A549 (cell line): ENCODE data around the gene SLC25A26. TPM values are rescaled to one million over a fixed set of nuclear protein-coding genes. Genes with fewer than 3 reads are reported as not detected.

ENCODE experiments used
- ATAC-seq, 2 experiments: fragments of 200-7000 bp in 1 of 2; fragments of >200 bp in 1 of 2; cut with Nextera tagmentation in 1 of 2; cut with Tn5 transposase in 1 of 2; 3 replicates each; pipeline versions ENCODE4 v1.8.0 to v1.9.1; 2018 to 2020; ENCODE audit warnings: mild to moderate bottlenecking in 1 of 2, moderate library complexity in 1 of 2
- CTCF ChIA-PET: fragments of 300-600 bp; sonication (Branson Sonifier 250); formaldehyde crosslinking; extraction: SDS; loops from one replicate; lab custom pipeline; 2021; ENCODE audit warnings: antibody characterized with exemption, inconsistent platforms; lab: Yijun Ruan, JAX
- POLR2A ChIA-PET: fragments of 350-600 bp; formaldehyde crosslinking; extraction: SDS; loops from one replicate; lab custom pipeline; 2021; ENCODE audit warnings: antibody characterized with exemption, inconsistent platforms; lab: Yijun Ruan, JAX
- DNase-seq, 2 experiments: peaks; one replicate each; pipeline versions ENCODE4 v3.0.0 to v3.0.0-alpha.2; 2011 to 2016; ENCODE audit warnings: low read depth in 1 of 2, low spot score in 1 of 2
- FAIRE-seq: peaks from 2 replicates; lab custom pipeline; 2011; peaks lifted over from hg19 to GRCh38; lab: Jason Lieb, UNC
- H3K27ac ChIP-seq, 2 experiments: fragments of >200 bp; sonication (Bioruptor Twin); formaldehyde crosslinking; 3 replicates each; pipeline ENCODE4 v1.5.1; 2016 to 2017
- H3K4me1 ChIP-seq: fragments of >200 bp; sonication (Bioruptor Twin); formaldehyde crosslinking; 3 replicates; pipeline ENCODE4 v1.6.1; 2016
- H3K4me2 ChIP-seq: fragments of >200 bp; sonication (Bioruptor Twin); formaldehyde crosslinking; 3 replicates; pipeline ENCODE4 v1.6.1; 2016
- H3K4me3 ChIP-seq: fragments of >200 bp; sonication (Bioruptor Twin); formaldehyde crosslinking; 3 replicates; pipeline ENCODE4 v1.5.1; 2016
- H3K9me3 ChIP-seq: fragments of >200 bp; sonication (Bioruptor Twin); formaldehyde crosslinking; 3 replicates; pipeline ENCODE4 v1.6.1; 2016
- CBX2 ChIP-seq: fragments of 200-600 bp; sonication (generic); IDR thresholded peaks from 2 replicates; pipeline ENCODE4 v1.6.1; 2016; ENCODE audit warnings: low read depth, mild to moderate bottlenecking, borderline replicate concordance
- CBX8 ChIP-seq: fragments of 200-600 bp; sonication (generic); IDR thresholded peaks from 2 replicates; pipeline ENCODE4 v1.6.1; 2016
- CEBPB ChIP-seq, 2 experiments: fragments of >200 bp in 1 of 2; sonication (Bioruptor Twin) in 1 of 2; formaldehyde crosslinking in 1 of 2; IDR thresholded peaks; 2 replicates each; pipeline ENCODE4 v1.6.1; 2012 to 2016
- CHD2 ChIP-seq: fragments of 150-350 bp; IDR thresholded peaks from 2 replicates; pipeline ENCODE4 v1.6.1; 2014; ENCODE audit warnings: low read length; ENCODE audit not compliant: partially characterized antibody
- CHD4 ChIP-seq: fragments of 200-600 bp; sonication (generic); IDR thresholded peaks from 2 replicates; pipeline ENCODE4 v1.6.1; 2016; ENCODE audit warnings: antibody characterized with exemption, mild to moderate bottlenecking, borderline replicate concordance
- EHF ChIP-seq: fragments of 250-450 bp; sonication (Bioruptor Pico); IDR thresholded peaks from 2 replicates; pipeline ENCODE4 v1.5.0; 2020; ENCODE audit warnings: mild to moderate bottlenecking
- ELK1 ChIP-seq: fragments of 150-350 bp; IDR thresholded peaks from 2 replicates; pipeline ENCODE4 v1.6.1; 2014; ENCODE audit warnings: low read depth, mild to moderate bottlenecking, low read length
- EP300 ChIP-seq, 2 experiments: fragments of >200 bp; sonication (Bioruptor Twin); formaldehyde crosslinking; IDR thresholded peaks; 2 replicates in 1 of 2; 3 replicates in 1 of 2; pipeline ENCODE4 v1.6.1; 2016 to 2017
- FOSB ChIP-seq: fragments of 250-450 bp; sonication (Bioruptor Pico); IDR thresholded peaks from 2 replicates; pipeline ENCODE4 v1.5.0; 2020; ENCODE audit warnings: mild to moderate bottlenecking, moderate library complexity
- GATA3 ChIP-seq: IDR thresholded peaks from 2 replicates; pipeline ENCODE4 v1.6.1; 2012; ENCODE audit warnings: borderline replicate concordance
- HDAC2 ChIP-seq: fragments of 200-600 bp; sonication (generic); IDR thresholded peaks from 2 replicates; pipeline ENCODE4 v1.6.1; 2016
- HOXA7 ChIP-seq: fragments of 250-450 bp; sonication (Bioruptor Pico); IDR thresholded peaks from 2 replicates; pipeline ENCODE4 v1.5.0; 2020; ENCODE audit warnings: mild to moderate bottlenecking, moderate library complexity
- HOXB5 ChIP-seq: fragments of 250-450 bp; sonication (Bioruptor Pico); IDR thresholded peaks from 2 replicates; pipeline ENCODE4 v1.5.0; 2020; ENCODE audit warnings: mild to moderate bottlenecking, moderate library complexity
- KDM1A ChIP-seq: fragments of 200-600 bp; sonication (generic); IDR thresholded peaks from 2 replicates; pipeline ENCODE4 v1.6.1; 2016; ENCODE audit warnings: low read depth, mild to moderate bottlenecking
- KDM5A ChIP-seq: fragments of 200-600 bp; sonication (generic); IDR thresholded peaks from 2 replicates; pipeline ENCODE4 v1.6.1; 2016; ENCODE audit warnings: antibody characterized with exemption, mild to moderate bottlenecking
- NFE2L2 ChIP-seq: fragments of 150-350 bp; conservative IDR thresholded peaks from 2 replicates; pipeline ENCODE4 v1.6.1; 2014; ENCODE audit warnings: low read length
- NPAS2 ChIP-seq: fragments of 250-450 bp; sonication (Bioruptor Pico); IDR thresholded peaks from 2 replicates; pipeline ENCODE4 v1.8.0; 2022; ENCODE audit warnings: mild to moderate bottlenecking, moderate library complexity, borderline replicate concordance
- RAD21 ChIP-seq, 2 experiments: fragments of >200 bp in 1 of 2; sonication (Bioruptor Twin) in 1 of 2; formaldehyde crosslinking in 1 of 2; IDR thresholded peaks in 1 of 2; conservative IDR thresholded peaks in 1 of 2; 2 replicates in 1 of 2; 3 replicates in 1 of 2; pipeline ENCODE4 v1.6.1; 2012 to 2018; ENCODE audit warnings: inconsistent platforms in 1 of 2
- USF2 ChIP-seq: fragments of 450-650 bp; IDR thresholded peaks from 2 replicates; pipeline ENCODE4 v1.6.1; 2014; ENCODE audit warnings: antibody characterized with exemption
- whole genome bisulfite sequencing: methylation state at CpG from one replicate; pipeline ENCODE4 v1.1.6; 2017; ENCODE audit errors: missing lambda C conversion rate; 5-methylcytosine and 5-hydroxymethylcytosine counted together
- polyA plus RNA-seq, 4 experiments: library from polyadenylated mRNA; depleted of rRNA in 3 of 4; stranded (reverse); fragments of >200 nt; fragmentation: RNase III in 1 of 4; extraction: RNeasy Plus Mini Kit Qiagen cat#74134 plus additional on column Dnase treatment in 1 of 4; gene quantifications; 2 replicates in 3 of 4; 3 replicates in 1 of 4; pipeline ENCODE4 v1.2.3, GENCODE V29; 2011 to 2017
- TF ChIP-seq, protein P1 (sequence below): fragments of 250-450 bp; sonication (Bioruptor Pico); IDR thresholded peaks from 2 replicates; pipeline ENCODE4 v1.5.0; 2020; ENCODE audit warnings: low read depth, mild to moderate bottlenecking, moderate library complexity
- TF ChIP-seq, protein P2 (sequence below): fragments of >200 bp; sonication (Bioruptor Twin); formaldehyde crosslinking; IDR thresholded peaks from 3 replicates; pipeline ENCODE4 v1.5.1; 2016

Gene SLC25A26
- polyA plus RNA-seq, 2 of the 4 experiments (the other 2 are of a cell fraction) = 13.0 to 30.5 TPM

DNA sequence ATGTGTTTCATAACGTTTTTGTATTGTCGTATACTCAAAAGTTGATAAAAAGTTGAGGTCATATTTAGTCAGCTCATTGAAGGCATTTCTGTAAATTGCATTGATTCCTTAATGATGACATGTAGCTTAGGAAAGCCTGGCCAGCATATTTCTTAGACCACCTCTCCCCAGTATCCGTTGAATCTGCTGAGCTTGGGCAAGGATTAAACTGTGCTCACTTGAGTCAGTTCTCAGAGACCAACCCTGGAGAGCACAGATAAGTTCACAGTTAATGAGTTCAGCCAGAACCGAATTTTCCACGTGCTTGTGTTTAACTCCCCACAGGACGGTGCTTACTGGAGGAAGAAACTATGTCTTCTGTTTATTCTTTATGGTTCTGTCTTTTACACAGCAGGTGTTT is 132.7 kb downstream of the SLC25A26 start:
- FAIRE-seq = no peak
- no peak for DNase-seq
- TF ChIP-seq NPAS2 (CRISPR knock-in tag) = no peak
- TF ChIP-seq ELK1 = no peak
- TF ChIP-seq, protein P1, sequence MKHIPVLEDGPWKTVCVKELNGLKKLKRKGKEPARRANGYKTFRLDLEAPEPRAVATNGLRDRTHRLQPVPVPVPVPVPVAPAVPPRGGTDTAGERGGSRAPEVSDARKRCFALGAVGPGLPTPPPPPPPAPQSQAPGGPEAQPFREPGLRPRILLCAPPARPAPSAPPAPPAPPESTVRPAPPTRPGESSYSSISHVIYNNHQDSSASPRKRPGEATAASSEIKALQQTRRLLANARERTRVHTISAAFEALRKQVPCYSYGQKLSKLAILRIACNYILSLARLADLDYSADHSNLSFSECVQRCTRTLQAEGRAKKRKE (CRISPR knock-in tag) = no peak
- TF ChIP-seq HOXB5 (CRISPR knock-in tag) = no peak
- TF ChIP-seq GATA3 = no peak
- no peak for TF ChIP-seq CHD2
- TF ChIP-seq CEBPB (IDR thresholded peaks at IDR 0.05) = no peak
- no peak for TF ChIP-seq KDM1A
- TF ChIP-seq CBX8 = no peak
- no peak for TF ChIP-seq USF2
- ChIA-PET CTCF (interaction anchor here (0.5 to 1.1 kb wide), 3 partner anchors 107 to 922 kb away, joined by 3 read pairs; no protein-coding TSS in a partner anchor), POLR2A (no interaction called here)
- H3K9me3 ChIP-seq = no peaks in the 10 kb centered on the region
- H3K4me1 ChIP-seq = no peaks in the 10 kb centered on the region
- no peak for ATAC-seq
- H3K4me2 ChIP-seq = no peak overlapping the region
- WGBS = 74% methylated on average over 6 of the region's 6 CpGs
- no peak overlapping the region for H3K27ac ChIP-seq
- no peak overlapping the region for H3K4me3 ChIP-seq

DNA sequence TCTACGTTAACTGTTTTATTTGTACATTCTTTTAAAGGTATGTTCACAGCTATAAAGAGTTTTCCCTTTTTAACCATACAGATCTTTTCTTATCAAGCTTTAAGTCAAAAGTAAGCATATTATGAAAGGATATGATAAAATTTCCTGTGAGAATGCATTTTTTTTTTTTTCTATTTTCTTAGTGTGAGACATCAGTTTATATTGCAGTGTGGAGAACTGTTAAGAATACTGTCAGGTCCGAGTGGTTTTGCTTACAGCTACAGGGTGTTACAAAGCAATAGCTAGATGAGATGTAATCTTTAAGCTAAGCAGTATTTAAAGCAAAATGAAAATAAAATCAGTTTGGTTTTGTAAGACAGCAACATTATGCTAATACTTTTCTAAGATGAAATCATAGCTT is 133.2 kb downstream of the SLC25A26 start:
- DNase-seq (no peak), ATAC-seq (no peak), FAIRE-seq (no peak)
- H3K4me3 ChIP-seq = no peak overlapping the region
- H3K4me1 ChIP-seq = no peaks in the 10 kb centered on the region
- POLR2A ChIA-PET = no interaction called here
- no peak overlapping the region for H3K4me2 ChIP-seq
- H3K9me3 ChIP-seq = no peaks in the 10 kb centered on the region
- TF ChIP-seq HDAC2 (no peak), FOSB (CRISPR knock-in tag) (no peak)
- CTCF ChIA-PET = interaction anchor here (0.5 to 1.1 kb wide), 3 partner anchors 106 to 922 kb away, joined by 3 read pairs; no protein-coding TSS in a partner anchor
- H3K27ac ChIP-seq = no peak overlapping the region
- WGBS = 68% methylated on average over 2 of the region's 2 CpGs

GRCh38 chr3:66355394-66355793 is 134.6 kb downstream of the SLC25A26 start:
- ChIA-PET CTCF (interaction anchor here (1.6 kb wide), 1 partner anchor 102 kb away, joined by 4 read pairs; no protein-coding TSS in a partner anchor), POLR2A (no interaction called here)
- WGBS = 83% methylated on average over 3 of the region's 3 CpGs
- Histone ChIP-seq H3K9me3 (no peaks in the 10 kb centered on the region), H3K27ac (no peak overlapping the region), H3K4me2 (no peak overlapping the region), H3K4me1 (no peaks in the 10 kb centered on the region), H3K4me3 (no peak overlapping the region)
- ATAC-seq = no peak
- TF ChIP-seq CHD4 (no peak), NFE2L2 (no peak), RAD21 (conservative IDR thresholded peaks at IDR 0.05 in 1 of 2, IDR thresholded peaks at IDR 0.05 in 1 of 2) (no peak), EHF (CRISPR knock-in tag) (no peak), KDM5A (no peak), EP300 (IDR thresholded peaks at IDR 0.05) (no peak), HOXA7 (CRISPR knock-in tag) (no peak), CBX2 (no peak)
- TF ChIP-seq, protein P2, sequence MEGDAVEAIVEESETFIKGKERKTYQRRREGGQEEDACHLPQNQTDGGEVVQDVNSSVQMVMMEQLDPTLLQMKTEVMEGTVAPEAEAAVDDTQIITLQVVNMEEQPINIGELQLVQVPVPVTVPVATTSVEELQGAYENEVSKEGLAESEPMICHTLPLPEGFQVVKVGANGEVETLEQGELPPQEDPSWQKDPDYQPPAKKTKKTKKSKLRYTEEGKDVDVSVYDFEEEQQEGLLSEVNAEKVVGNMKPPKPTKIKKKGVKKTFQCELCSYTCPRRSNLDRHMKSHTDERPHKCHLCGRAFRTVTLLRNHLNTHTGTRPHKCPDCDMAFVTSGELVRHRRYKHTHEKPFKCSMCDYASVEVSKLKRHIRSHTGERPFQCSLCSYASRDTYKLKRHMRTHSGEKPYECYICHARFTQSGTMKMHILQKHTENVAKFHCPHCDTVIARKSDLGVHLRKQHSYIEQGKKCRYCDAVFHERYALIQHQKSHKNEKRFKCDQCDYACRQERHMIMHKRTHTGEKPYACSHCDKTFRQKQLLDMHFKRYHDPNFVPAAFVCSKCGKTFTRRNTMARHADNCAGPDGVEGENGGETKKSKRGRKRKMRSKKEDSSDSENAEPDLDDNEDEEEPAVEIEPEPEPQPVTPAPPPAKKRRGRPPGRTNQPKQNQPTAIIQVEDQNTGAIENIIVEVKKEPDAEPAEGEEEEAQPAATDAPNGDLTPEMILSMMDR = no peak
- FAIRE-seq = no peak
- DNase-seq = no peak
